GM10847 (cell line): ENCODE results near the gene XRN2.

Source experiments
- POLR2A ChIP-seq: IDR thresholded peaks from 2 replicates; pipeline ENCODE4 v1.6.1; 2011; ENCODE audit not compliant: insufficient read length; ENCODE audit errors: extremely low read depth

XRN2 gene, protein sequence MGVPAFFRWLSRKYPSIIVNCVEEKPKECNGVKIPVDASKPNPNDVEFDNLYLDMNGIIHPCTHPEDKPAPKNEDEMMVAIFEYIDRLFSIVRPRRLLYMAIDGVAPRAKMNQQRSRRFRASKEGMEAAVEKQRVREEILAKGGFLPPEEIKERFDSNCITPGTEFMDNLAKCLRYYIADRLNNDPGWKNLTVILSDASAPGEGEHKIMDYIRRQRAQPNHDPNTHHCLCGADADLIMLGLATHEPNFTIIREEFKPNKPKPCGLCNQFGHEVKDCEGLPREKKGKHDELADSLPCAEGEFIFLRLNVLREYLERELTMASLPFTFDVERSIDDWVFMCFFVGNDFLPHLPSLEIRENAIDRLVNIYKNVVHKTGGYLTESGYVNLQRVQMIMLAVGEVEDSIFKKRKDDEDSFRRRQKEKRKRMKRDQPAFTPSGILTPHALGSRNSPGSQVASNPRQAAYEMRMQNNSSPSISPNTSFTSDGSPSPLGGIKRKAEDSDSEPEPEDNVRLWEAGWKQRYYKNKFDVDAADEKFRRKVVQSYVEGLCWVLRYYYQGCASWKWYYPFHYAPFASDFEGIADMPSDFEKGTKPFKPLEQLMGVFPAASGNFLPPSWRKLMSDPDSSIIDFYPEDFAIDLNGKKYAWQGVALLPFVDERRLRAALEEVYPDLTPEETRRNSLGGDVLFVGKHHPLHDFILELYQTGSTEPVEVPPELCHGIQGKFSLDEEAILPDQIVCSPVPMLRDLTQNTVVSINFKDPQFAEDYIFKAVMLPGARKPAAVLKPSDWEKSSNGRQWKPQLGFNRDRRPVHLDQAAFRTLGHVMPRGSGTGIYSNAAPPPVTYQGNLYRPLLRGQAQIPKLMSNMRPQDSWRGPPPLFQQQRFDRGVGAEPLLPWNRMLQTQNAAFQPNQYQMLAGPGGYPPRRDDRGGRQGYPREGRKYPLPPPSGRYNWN

DNA sequence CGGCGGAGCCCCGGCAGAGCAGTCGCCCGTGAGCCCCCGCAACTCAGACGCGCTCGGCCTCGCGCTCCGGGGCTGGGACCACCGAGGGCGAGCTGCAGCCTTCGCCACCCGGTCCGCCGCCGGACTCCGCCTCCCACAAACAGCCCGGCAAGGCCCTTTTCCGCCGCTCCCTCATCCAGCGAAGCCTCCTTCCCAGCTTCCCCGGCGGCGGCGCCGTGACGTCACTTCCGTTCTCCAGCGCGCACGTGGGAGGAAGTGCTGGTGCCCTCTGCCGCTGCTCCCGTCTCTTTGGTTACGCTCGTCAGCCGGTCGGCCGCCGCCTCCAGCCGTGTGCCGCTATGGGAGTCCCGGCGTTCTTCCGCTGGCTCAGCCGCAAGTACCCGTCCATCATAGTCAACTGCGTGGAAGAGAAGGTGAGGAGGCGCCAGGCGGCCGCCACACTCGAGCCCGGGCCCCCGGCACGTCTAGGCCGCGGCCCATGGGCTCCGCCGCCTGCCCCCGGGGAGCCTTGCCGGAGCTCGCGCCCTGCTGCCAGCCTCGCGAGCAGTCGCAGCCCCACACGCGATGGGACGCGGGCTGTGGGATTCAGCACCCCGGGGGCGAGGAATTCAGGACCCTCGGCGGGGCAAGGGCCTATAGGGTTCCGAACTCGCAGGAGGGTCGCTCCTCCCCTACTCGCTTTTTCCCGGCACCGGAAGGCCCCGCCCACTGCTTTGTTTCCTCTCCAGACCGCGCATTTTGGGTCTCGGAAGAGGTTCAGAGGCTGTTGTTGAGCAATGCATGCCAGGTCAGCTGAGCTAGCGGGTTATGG is at the start of gene XRN2:
Gene XRN2 (plus strand): TSS at position 271 of the 811 bp plus-strand sequence. CDS start 68 bp downstream, at position 339.
- TF ChIP-seq POLR2A = peak; percentile 90

DNA sequence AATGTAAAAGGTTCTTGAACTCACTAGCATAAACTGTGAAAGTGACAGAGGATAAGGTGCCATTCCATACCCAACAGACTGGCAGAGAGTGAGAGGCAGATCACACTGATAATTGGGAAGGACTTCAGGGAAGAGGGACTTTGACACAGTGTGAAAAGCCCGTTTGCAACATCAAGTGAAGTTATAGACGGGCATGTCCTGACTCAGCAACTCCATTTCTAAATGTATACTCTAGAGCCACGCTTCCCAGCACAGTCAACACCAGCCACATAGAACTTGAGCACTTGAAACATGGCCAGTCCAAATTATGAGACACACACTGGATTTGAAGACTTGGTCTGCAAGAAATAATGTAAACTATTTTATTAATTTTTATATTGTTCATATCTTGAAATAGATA is 45.9 kb upstream of the XRN2 start:
- no peak for TF ChIP-seq POLR2A

DNA sequence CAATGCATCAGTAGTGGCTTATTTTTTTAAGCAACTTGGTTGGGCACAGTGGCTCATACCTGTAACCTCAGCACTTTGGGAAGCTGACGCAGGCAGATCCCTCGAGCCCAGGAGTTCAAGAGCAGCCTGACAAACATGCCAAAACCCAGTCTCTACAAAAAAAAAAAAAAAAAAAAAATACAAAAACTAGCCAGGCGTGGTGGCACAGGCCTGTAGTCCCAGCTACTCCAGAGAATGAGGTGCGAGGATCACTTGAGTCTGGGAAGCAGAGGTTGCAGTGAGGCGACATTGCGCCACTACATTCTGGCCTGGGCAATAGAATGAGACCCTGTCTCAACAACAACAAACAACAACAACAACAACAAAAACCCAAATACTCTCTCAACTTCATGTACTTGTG is 44.7 kb upstream of the XRN2 start:
- no peak for TF ChIP-seq POLR2A

DNA sequence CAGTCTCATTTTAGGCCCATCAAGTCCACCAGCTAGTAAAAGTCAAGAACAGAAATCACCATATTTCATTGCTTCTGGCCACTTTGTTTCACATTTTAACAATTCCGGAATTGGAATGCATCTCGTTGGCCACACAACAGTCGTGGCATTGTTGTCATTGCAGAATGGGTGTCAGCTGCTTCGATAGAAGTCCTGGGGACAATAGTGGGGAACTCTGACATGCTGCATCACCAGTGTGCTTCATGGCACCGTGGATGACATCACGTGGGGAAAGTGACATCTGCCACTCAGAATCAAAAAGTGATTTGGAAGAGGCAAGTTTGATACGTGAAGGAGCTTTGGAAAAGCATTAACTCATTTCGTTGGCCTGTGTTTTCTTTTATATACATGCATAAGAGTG is 43.8 kb upstream of the XRN2 start:
- TF ChIP-seq POLR2A = no peak

DNA sequence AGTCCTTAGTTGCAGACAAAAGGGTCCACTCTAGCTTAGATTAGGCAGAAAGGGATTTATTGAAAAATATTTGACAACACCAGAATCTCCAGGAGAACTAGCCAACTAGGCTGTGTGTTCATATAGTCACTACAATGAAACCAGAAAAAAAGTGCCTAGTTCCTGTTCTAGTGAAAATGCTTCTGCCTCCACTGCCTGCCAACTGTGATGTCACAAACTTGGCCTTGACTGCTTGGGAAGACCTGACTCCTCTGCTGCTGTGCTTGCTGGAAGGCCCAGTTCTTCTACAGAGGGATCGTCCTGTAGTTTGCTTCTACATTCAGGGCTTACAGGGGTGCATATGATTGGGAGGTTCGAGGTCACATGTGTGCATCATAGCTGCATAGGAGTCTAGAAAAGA is 40.3 kb upstream of the XRN2 start:
- no peak for TF ChIP-seq POLR2A

DNA sequence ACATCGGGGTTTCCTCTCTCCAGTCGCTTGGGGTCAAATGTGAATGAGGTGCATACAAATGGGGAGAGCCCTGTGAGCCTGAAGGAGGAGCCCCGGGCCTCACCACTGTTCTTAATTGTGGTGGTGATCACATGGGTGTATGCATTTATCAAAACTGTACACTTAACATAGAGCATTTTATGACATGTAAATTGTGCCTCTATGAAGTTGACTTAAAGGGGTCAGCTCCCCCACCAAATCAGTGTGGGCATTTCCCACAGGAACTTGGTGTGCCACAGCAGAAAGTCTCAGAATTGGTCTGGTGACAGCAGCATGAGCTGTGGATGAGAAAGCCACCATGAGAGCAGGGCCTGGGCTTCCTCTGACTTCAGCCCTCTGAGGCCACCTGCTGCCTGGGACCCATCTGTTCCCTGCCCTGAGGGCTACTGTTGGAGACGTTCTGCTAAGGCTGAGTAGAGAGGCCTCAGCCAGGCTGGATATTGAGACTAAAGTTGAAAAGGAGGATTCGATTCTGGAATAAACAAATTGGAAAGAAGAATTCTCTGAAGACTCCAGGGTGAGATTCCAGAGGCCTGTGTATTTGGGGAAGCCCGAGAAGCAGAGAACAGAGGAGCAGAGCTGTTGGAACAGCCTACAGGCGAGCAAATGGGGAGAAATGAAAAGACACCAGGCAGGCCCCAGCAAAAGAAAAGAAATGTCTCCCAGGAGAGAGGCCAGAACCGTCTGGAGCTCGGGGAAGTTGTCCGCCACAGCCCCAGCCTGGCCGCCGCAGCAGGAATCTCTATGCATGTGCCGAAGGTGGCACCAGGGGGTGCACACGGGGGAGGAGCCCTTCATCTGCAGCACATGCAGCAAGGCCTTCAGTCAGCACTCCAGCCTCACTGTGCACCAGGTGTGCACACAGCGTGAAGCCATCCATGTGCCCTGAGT is 37.6 kb upstream of the XRN2 start:
- TF ChIP-seq POLR2A = no peak

DNA sequence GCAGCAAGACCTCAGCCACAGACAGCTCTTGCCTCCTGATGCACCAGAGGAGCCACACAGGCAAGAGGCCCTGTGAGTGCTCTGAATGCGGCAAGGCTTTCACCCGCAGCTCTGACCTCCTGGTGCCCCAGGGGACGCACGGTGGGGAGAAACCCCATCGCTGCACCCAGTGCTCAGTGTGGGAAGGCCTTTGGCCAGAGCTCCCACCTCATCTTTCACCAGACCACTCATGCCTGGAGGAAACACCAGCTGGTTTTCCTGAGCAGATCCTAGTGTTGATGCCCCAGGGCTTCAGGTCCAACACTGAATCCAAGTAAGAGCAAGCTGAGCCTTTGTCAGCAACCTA is 37.0 kb upstream of the XRN2 start:
- TF ChIP-seq POLR2A = no peak

DNA sequence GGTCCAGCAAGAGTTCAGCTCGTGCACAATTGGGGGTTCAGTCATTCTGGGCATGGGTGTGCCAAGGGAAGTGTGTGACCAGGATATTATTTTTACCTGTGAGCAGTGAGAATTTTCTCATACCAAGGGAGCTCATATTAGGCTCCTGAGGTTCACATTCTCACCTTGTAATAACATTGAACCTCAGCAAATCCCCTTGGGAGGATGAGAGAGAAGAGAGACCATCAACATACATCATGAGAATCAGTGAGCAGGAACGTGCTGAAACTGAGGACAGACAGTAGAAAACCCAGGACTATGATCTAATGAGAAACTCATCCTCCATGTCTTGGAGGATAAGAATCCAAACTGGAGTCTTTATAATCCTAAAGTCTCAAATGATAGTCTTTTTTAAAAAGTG is 33.4 kb upstream of the XRN2 start:
- TF ChIP-seq POLR2A = no peak

DNA sequence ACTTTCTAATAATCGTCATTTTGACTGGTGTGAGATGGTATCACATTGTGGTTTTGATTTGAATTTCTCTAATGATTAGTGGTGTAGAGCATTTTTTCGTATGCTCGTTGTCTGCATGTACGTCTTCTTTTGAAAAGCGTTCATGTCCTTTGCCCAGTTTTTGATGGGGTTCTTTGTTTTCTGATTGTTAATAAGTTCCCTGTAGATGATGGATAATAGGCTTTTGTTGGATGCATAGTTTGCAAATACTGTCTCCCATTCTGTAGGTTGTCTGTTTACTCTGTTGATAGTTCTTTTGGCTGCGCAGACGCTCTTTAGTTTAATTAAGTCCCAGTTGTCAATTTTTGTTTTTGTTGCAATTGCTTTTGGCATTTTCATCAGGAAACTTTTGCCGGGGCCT is 32.3 kb upstream of the XRN2 start:
- no peak for TF ChIP-seq POLR2A

DNA sequence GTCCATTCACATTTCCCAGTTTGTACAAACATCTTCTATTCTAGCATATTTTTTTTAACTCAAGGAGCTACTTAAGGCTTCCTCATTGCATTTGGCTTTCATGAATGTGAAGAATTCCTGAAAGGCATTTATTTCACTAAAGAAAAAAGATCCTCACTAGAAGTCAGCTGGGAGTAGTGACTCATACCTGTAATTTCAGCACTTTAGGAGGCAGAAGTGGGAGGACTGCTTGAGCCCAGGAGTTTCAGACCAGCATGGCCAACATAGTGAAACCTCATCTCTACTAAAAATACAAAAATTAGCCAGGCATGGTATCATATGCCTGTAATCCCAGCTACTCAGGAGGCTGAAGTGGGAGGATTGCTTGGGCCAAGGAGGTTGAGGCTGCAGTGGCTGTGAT is 30.9 kb upstream of the XRN2 start:
- TF ChIP-seq POLR2A = no peak

DNA sequence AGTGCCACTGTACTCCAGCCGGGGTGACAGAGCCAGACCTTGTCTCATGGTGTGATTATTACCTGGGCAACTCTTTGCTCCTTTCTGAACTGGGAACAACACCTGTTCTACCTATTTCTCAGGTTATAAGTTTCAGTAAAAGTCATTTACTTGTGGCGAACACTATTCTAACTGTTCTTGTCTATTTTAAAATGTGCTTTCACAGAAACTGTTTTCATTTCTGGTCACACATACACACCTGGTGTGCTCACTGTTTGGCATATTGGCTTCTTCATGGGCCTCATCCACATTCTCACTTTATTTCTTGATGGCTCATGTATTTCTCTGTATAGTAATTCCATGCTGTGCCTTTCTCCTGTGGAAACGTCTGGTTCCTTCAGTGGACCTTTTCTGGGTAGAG is 30.5 kb upstream of the XRN2 start:
- no peak for TF ChIP-seq POLR2A

DNA sequence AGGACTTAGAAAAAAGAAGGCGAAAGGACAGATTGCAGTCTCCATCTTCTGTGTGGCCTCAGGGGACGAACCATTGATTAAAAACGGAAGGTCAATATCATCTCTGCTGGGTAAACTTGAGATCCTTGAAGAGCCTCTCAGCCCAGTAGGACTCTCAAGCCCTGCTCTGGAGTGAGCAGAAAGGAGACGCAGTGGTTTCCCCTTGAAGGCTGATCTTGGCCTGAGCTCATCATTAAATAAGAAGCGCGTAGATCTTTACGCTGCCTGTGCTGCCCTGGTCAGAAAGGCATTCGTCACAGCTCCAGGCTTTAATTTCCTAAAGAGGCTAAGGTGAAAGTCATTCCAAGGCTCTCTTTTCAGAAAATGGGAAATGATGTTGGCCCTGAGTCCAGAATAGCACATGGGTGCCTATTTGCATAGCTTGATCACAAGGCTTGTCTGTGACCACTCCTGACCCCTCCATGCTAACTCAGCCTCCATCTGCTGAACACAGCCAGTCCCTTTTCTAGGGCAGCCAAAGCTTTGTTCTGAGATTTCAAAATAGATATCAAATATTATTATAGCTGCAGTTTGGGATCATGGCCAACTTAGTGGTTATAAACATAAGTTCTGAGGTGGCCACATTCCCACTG is 29.3 kb upstream of the XRN2 start:
- TF ChIP-seq POLR2A = no peak

DNA sequence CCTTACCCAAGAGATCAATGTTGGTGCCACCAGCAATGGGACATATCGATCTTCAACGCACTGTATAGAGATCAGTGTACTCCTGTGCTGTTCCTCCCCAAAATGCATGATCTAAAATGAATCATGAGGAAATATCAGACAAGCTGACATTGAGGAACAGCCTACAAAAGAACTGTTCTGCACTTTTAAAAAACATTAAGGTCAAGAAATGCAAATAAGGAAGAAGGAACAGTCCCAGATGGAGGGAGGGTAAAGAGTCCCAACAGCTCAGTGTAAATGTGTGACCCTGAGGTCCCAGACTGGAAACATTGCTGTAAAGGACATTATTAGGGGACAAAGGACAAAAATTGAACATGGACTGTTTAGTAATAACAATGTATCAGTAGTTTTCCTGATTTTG is 24.3 kb upstream of the XRN2 start:
- no peak for TF ChIP-seq POLR2A
